Transverse colon (tissue), 4 donors: ENCODE data around the gene ZNF780A. TPM values are rescaled to one million over a fixed set of nuclear protein-coding genes. Genes with fewer than 3 reads are reported as not detected.

Experiments used
- DNase-seq: peaks from one replicate; pipeline ENCODE4 v3.0.0-alpha.2; 2019
- H3K27ac ChIP-seq, 4 donors: fragments of 200-600 bp; sonication (generic); 2 replicates each; pipeline ENCODE4 v1.5.1; 2016 to 2018; ENCODE audit warnings: inconsistent platforms in 4 of 4
- H3K27me3 ChIP-seq: fragments of 200-600 bp; sonication (generic); 2 replicates; pipeline ENCODE4 v1.5.1; 2017; ENCODE audit warnings: inconsistent platforms
- H3K36me3 ChIP-seq, 4 donors: fragments of 200-600 bp; sonication (generic); 2 replicates each; pipeline ENCODE4 v1.5.1; 2017 to 2019; ENCODE audit warnings: inconsistent platforms in 4 of 4
- H3K4me1 ChIP-seq, 4 donors: fragments of 200-600 bp; sonication (generic); 2 replicates each; pipeline ENCODE4 v1.5.1; 2017 to 2020; ENCODE audit warnings: inconsistent platforms in 4 of 4
- H3K4me3 ChIP-seq, 4 donors: fragments of 200-600 bp; sonication (generic); 1 replicate in 1 of 4; 2 replicates in 3 of 4; pipeline versions ENCODE4 v1.5.1 to v1.6.1; 2017 to 2019; ENCODE audit warnings: inconsistent platforms in 4 of 4
- H3K9me3 ChIP-seq, 2 donors: fragments of 200-600 bp; sonication (generic); 2 replicates each; pipeline ENCODE4 v1.5.1; 2017 to 2019; ENCODE audit warnings: inconsistent platforms in 2 of 2
- EP300 ChIP-seq: sonication (generic); formaldehyde crosslinking; IDR thresholded peaks from one replicate; pipeline ENCODE4 v1.6.1; 2017; ENCODE audit warnings: antibody characterized with exemption, low read depth
- POLR2A ChIP-seq: fragments of 450-650 bp; IDR thresholded peaks from one replicate; pipeline ENCODE4 v1.6.1; 2016; ENCODE audit warnings: antibody characterized with exemption, mild to moderate bottlenecking, moderate library complexity
- POLR2AphosphoS5 ChIP-seq, 3 donors: sonication (generic); formaldehyde crosslinking; IDR thresholded peaks; one replicate each; pipeline ENCODE4 v1.6.1; 2016; ENCODE audit warnings: antibody characterized with exemption in 3 of 3
- WGBS, 2 donors: methylation state at CpG; one replicate each; pipeline ENCODE4 v1.1.5; 2018; ENCODE audit warnings: low coverage in 1 of 2; 5-methylcytosine and 5-hydroxymethylcytosine counted together
- in situ Hi-C, 4 donors: fragments of 200-750 bp; cut with MboI; loops; one replicate each; pipeline versions ENCODE4 v1.15.0 to v1.15.1; 2017; ENCODE audit warnings: low sequenced_read_pairs in 3 of 4, low pct_ligation_motif_present in 1 of 4, low pct_unique_long_range_greater_than_20kb in 1 of 4
- intact Hi-C: fragments of 100-400 bp; cut with DNase I; formaldehyde crosslinking; loops from one replicate; pipeline ENCODE4 v1.15.1; 2023; ENCODE audit warnings: low total_unique reads
- total RNA-seq, 4 donors: library from RNA; depleted of rRNA; stranded (reverse); fragments of >200 nt; gene quantifications; one replicate each; pipeline ENCODE4 v1.1.0, GENCODE V29; 2016
- TF ChIP-seq, protein P1 (sequence below), 5 experiments: fragments of 200-600 bp in 3 of 5; fragments of 450-650 bp in 2 of 5; sonication (generic) in 3 of 5; IDR thresholded peaks; 1 replicate in 2 of 5; 2 replicates in 3 of 5; pipeline ENCODE4 v1.5.1; 2016 to 2017; ENCODE audit warnings: antibody characterized with exemption in 5 of 5, inconsistent platforms in 3 of 5, mild to moderate bottlenecking in 2 of 5, moderate library complexity in 1 of 5

Gene ZNF780A
- total RNA-seq, 4 donors from 2014 or later: 3.0 to 19.7 (median 7.2) TPM

DNA sequence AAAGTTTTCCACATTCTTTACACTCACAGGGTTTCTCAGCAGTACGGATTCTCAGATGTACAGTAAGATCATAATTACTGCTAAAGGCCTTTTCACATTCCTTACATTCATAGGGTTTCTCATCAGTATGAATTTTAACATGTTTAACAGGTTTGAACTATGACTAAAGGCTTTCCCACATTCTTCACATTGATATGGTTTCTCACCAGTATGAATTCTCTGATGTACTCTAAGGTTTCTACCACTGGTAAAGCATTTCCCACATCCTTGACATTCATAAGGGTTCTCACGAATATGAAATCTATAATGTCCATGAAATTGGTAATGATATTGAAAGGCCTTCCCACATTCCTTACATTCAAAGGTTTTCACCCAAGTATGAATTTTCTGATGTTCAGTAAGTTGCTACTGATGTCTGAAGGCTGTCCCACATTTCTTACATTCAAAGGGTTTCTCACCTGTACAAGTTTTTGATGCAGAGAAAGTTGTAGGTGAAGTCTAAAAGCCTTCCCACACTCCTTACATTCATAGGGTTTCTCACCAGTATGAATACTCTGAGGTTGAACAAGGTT lies 56.7 kb downstream of the ZNF780A start:
- peaks cover 0 to 29% (median 1%) of the 10 kb centered on the region in 4 donors for H3K36me3 ChIP-seq
- TF ChIP-seq, protein P1, sequence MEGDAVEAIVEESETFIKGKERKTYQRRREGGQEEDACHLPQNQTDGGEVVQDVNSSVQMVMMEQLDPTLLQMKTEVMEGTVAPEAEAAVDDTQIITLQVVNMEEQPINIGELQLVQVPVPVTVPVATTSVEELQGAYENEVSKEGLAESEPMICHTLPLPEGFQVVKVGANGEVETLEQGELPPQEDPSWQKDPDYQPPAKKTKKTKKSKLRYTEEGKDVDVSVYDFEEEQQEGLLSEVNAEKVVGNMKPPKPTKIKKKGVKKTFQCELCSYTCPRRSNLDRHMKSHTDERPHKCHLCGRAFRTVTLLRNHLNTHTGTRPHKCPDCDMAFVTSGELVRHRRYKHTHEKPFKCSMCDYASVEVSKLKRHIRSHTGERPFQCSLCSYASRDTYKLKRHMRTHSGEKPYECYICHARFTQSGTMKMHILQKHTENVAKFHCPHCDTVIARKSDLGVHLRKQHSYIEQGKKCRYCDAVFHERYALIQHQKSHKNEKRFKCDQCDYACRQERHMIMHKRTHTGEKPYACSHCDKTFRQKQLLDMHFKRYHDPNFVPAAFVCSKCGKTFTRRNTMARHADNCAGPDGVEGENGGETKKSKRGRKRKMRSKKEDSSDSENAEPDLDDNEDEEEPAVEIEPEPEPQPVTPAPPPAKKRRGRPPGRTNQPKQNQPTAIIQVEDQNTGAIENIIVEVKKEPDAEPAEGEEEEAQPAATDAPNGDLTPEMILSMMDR (IDR thresholded peaks at IDR 0.05): no peak
- TF ChIP-seq POLR2A (no peak), POLR2AphosphoS5 (IDR thresholded peaks at IDR 0.05) (no peak), EP300 (no peak)
- H3K4me3 ChIP-seq: no peak overlapping the region
- in situ Hi-C loops: no loop called here
- H3K9me3 ChIP-seq: peaks cover 83 to 86% of the 10 kb centered on the region in 2 donors
- 80 to 98% methylated on average over 2 of the region's 2 CpGs for WGBS, 2 donors
- no peaks in the 10 kb centered on the region for H3K27me3 ChIP-seq
- H3K27ac ChIP-seq: no peak overlapping the region
- no peak for DNase-seq
- intact Hi-C loops: no loop called here
- H3K4me1 ChIP-seq: no peaks in the 10 kb centered on the region

DNA sequence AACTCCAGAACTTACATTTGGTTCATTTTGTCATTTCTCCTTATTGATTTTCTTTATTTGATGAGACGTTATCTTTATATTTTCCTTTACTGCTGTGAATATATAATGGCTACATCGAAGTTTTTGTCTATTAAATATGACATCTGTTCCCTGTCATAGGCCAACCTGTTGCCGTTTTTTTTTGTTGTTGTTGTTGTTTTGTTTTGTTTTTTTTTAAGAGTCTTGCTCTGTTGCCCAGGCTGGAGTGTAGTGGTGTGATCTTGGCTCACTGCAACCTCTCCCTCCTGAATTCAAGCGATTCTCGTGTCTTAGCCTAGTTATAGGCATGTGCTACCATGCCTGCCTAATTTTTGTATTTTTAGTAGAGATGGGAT lies 64.2 kb downstream of the ZNF780A start:
- WGBS, 2 donors: 81 to 95% methylated on average over 4 to 5 of the region's 5 CpGs
- H3K27ac ChIP-seq: no peak overlapping the region
- H3K36me3 ChIP-seq: peaks cover 0 to 3% (median 0%) of the 10 kb centered on the region in 4 donors
- TF ChIP-seq POLR2AphosphoS5 (IDR thresholded peaks at IDR 0.05) (no peak), EP300 (no peak), POLR2A (no peak)
- TF ChIP-seq, protein P1 (IDR thresholded peaks at IDR 0.05): no peak
- H3K4me1 ChIP-seq: no peaks in the 10 kb centered on the region
- H3K9me3 ChIP-seq: peaks cover 93 to 95% of the 10 kb centered on the region in 2 donors
- in situ Hi-C loops (no loop called here), intact Hi-C loops (no loop called here)
- H3K27me3 ChIP-seq: no peaks in the 10 kb centered on the region
- no peak overlapping the region for H3K4me3 ChIP-seq
- no peak for DNase-seq

DNA sequence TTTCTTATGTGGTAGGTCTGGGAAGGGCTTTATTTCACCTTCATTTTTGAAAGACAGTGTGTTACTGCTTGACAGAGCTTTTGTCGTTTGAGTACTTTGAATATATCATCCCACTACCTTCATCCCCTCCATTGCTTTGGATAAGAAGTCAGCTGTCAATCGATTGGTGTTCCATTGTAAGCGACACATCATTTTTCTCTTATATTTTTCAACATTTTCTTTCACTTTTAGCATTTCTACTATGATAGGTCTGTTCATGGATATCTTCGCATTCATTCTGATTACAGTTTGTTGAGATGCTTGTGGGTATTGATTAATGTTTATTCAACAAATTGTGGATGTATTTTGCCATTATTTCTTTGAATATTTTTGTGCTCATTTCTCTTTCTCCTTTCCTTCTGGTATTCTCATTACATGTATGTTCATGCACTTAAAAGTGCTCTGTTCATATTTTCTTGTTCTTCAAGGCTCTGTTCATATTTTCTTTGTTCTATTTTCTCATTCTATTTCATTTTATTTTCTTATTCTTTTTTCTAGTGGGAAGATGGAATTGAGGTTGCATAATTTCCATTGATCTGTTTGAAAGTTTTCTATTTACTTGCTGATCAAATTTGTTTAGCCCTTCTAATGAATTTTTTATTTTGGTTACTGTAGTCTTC lies 64.7 kb downstream of the ZNF780A start:
- DNase-seq: no peak
- intact Hi-C loops (no loop called here), in situ Hi-C loops (no loop called here)
- WGBS, 2 donors: 97 to 98% methylated on average over 4 of the region's 4 CpGs
- TF ChIP-seq EP300: no peak
- TF ChIP-seq, protein P1 (IDR thresholded peaks at IDR 0.05): no peak
- no peak for TF ChIP-seq POLR2A
- no peak for TF ChIP-seq POLR2AphosphoS5 (IDR thresholded peaks at IDR 0.05)
- H3K4me3 ChIP-seq: no peak overlapping the region
- H3K9me3 ChIP-seq: peaks cover 90 to 95% of the 10 kb centered on the region in 2 donors
- no peak overlapping the region for H3K27ac ChIP-seq
- no peaks in the 10 kb centered on the region for H3K4me1 ChIP-seq
- H3K36me3 ChIP-seq: no peaks in the 10 kb centered on the region
- no peaks in the 10 kb centered on the region for H3K27me3 ChIP-seq

DNA sequence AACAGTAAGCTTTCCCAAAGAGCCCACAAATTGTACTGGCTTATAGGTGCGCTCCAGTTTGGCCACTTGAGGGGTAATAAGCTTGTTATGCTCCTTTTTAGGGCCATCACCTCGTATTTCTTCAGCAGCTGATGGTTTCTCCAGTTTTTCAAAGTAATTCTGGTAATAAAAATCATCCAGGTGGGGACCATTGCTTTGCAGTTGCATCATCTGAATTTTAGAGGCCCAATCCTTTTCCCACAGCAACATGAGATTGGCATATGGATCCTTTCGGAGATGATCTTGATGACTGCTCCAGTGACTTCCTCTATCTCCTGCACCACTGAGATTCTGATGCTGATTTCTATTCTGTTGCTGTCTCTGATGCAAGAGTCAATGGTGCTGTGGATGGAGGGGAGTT lies 66.8 kb downstream of the ZNF780A start:
- Histone ChIP-seq H3K36me3 (no peaks in the 10 kb centered on the region), H3K4me1 (no peaks in the 10 kb centered on the region), H3K9me3 (peaks cover 72 to 78% of the 10 kb centered on the region in 2 donors), H3K4me3 (no peak overlapping the region), H3K27me3 (no peaks in the 10 kb centered on the region), H3K27ac (no peak overlapping the region)
- 83 to 88% methylated on average over 1 to 3 of the region's 3 CpGs for WGBS, 2 donors
- TF ChIP-seq EP300 (no peak), POLR2A (no peak), POLR2AphosphoS5 (IDR thresholded peaks at IDR 0.05) (no peak)
- TF ChIP-seq, protein P1 (IDR thresholded peaks at IDR 0.05): no peak
- no peak for DNase-seq
- in situ Hi-C loops: no loop called here
- intact Hi-C loops: no loop called here

Other genes with a start within 250 kb of the ZNF780A start
- gene FBL, start 244.6 kb downstream of the ZNF780A start, total RNA-seq: 100 to 1,000 TPM in 1 of 4 donors, 10 to 100 TPM in 3; 20.6 to 107 (median 62.6) TPM
- gene FCGBP, start 156.3 kb downstream of the ZNF780A start, total RNA-seq: 1,000 to 10,000 TPM; 1,603 to 6,178 (median 2,329) TPM
- 10 to 100 TPM; 46.4 to 83.4 (median 77.5) TPM for gene PSMC4, start 119.8 kb downstream of the ZNF780A start, total RNA-seq
- gene ZNF546, start 93.9 kb downstream of the ZNF780A start, total RNA-seq: 1 to 10 TPM in 3 of 4 donors, under 1 TPM in 1; 0.60 to 8.1 (median 2.4) TPM
- gene ZNF780B, start 34.7 kb downstream of the ZNF780A start, total RNA-seq: 10 to 100 TPM in 3 of 4 donors, 1 to 10 TPM in 1; 4.5 to 87.8 (median 25.5) TPM
- gene MAP3K10, start 100.5 kb upstream of the ZNF780A start, total RNA-seq: 10 to 100 TPM; 10.8 to 19.5 (median 11.9) TPM
- not detected for gene TTC9B, start 127.4 kb upstream of the ZNF780A start, total RNA-seq
- under 1 TPM in 1 of 4 donors, not detected in 3; 1.00 TPM for gene CCNP, start 135.7 kb upstream of the ZNF780A start, total RNA-seq
- 100 to 1,000 TPM in 2 of 4 donors, 10 to 100 TPM in 2; 63.2 to 266 (median 138) TPM for gene AKT2, start 194.4 kb upstream of the ZNF780A start, total RNA-seq